GM19372 (cell line): ENCODE data around the gene UBE2O.

Source experiments
- ATAC-seq: cut with Tn5 transposase; IDR thresholded peaks from one replicate; pipeline ENCODE4 v1.9.1; 2021; ENCODE audit warnings: mild to moderate bottlenecking, low read depth, moderate library complexity; ENCODE audit not compliant: unreplicated experiment

Gene UBE2O

GRCh38 chr17:76452660-76453430 is at the start of gene UBE2O:
UBE2O (minus strand) TSS chr17:76453152; CDS start chr17:76453141, 11 bp downstream.
- ATAC-seq, result peak; percentile 92

- no peak for ATAC-seq
Observed at GRCh38 chr17:76501827-76502307, 48.9 kb upstream of the UBE2O start.

- peak; percentile 77 for ATAC-seq
Observed at GRCh38 chr17:76501018-76501826, 48.3 kb upstream of the UBE2O start, which contains the start of gene RHBDF2. RHBDF2 (minus strand) TSS chr17:76501423; CDS start chr17:76481524, 19,899 bp downstream.

- ATAC-seq, result no peak
Observed at GRCh38 chr17:76500747-76501017, 47.7 kb upstream of the UBE2O start.

GRCh38 chr17:76500074-76500746 is 47.3 kb upstream of the UBE2O start:
- no peak for ATAC-seq

GRCh38 chr17:76499267-76499667 is 46.3 kb upstream of the UBE2O start:
- ATAC-seq, result no peak

- ATAC-seq, result no peak
Observed at GRCh38 chr17:76498876-76499251, 45.9 kb upstream of the UBE2O start.

GRCh38 chr17:76497979-76498875 is 45.3 kb upstream of the UBE2O start:
- no peak for ATAC-seq

- no peak for ATAC-seq
Observed at GRCh38 chr17:76497699-76497978, 44.7 kb upstream of the UBE2O start.

GRCh38 chr17:76496464-76496863 is 43.5 kb upstream of the UBE2O start:
- ATAC-seq, result no peak

- no peak for ATAC-seq
Observed at GRCh38 chr17:76495663-76496400, 42.9 kb upstream of the UBE2O start.

- no peak for ATAC-seq
Observed at GRCh38 chr17:76493505-76494167, 40.7 kb upstream of the UBE2O start.

- ATAC-seq, result no peak
Observed at GRCh38 chr17:76492989-76493501, 40.1 kb upstream of the UBE2O start.

- ATAC-seq, result no peak
Observed at GRCh38 chr17:76492123-76492988, 39.4 kb upstream of the UBE2O start.

GRCh38 chr17:76491271-76492122 is 38.5 kb upstream of the UBE2O start:
- no peak for ATAC-seq

- no peak for ATAC-seq
Observed at GRCh38 chr17:76490112-76490710, 37.3 kb upstream of the UBE2O start.
